GM12878 (cell line): ENCODE data around the gene PLEKHO1.

Experiments
- SMAD1 ChIP-seq: fragments of 450-650 bp; IDR thresholded peaks from 2 replicates; pipeline ENCODE4 v1.6.1; 2018; ENCODE audit warnings: mild to moderate bottlenecking, low read depth; ENCODE audit not compliant: partially characterized antibody
- SPI1 ChIP-seq: IDR thresholded peaks from 2 replicates; pipeline ENCODE4 v1.6.1; 2011; ENCODE audit warnings: low read depth, mild to moderate bottlenecking, low read length, moderate library complexity, borderline replicate concordance; ENCODE audit not compliant: insufficient read depth
- TF ChIP-seq, protein P1 (sequence below), 3 experiments: IDR thresholded peaks in 2 of 3; conservative IDR thresholded peaks in 1 of 3; 2 replicates each; pipeline ENCODE4 v1.5.1; 2011; ENCODE audit warnings: low read depth in 3 of 3, low read length in 3 of 3, mild to moderate bottlenecking in 3 of 3, control low read depth in 2 of 3, moderate library complexity in 2 of 3, inconsistent platforms in 1 of 3, mixed read lengths in 1 of 3; ENCODE audit not compliant: control insufficient read depth in 2 of 3, insufficient read depth in 1 of 3; ENCODE audit errors: extremely low read depth in 1 of 3

DNA sequence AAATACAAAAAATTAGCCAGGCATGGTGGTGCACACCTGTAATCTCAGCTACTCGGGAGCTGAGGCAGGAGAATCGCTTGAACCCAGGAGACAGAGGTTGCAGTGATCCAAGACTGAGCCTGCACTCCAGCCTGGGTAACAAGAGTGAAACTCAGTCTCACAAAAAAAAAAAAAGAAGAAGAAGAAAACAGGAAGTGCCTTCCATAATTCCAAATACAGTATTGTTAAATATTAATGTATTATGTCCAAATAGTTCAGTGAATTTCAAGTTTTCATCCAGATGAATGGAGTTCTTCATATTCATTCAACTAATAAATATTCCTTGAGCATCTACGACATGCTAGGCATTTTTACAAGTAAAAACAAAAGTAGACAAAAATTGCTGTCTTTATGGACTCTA, 33.3 kb downstream of the PLEKHO1 start:
- TF ChIP-seq, protein P1, sequence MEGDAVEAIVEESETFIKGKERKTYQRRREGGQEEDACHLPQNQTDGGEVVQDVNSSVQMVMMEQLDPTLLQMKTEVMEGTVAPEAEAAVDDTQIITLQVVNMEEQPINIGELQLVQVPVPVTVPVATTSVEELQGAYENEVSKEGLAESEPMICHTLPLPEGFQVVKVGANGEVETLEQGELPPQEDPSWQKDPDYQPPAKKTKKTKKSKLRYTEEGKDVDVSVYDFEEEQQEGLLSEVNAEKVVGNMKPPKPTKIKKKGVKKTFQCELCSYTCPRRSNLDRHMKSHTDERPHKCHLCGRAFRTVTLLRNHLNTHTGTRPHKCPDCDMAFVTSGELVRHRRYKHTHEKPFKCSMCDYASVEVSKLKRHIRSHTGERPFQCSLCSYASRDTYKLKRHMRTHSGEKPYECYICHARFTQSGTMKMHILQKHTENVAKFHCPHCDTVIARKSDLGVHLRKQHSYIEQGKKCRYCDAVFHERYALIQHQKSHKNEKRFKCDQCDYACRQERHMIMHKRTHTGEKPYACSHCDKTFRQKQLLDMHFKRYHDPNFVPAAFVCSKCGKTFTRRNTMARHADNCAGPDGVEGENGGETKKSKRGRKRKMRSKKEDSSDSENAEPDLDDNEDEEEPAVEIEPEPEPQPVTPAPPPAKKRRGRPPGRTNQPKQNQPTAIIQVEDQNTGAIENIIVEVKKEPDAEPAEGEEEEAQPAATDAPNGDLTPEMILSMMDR (IDR thresholded peaks at IDR 0.05 in 2 of 3, conservative IDR thresholded peaks at IDR 0.05 in 1 of 3; ENCODE audit: control insufficient read depth in 2 of 3, extremely low read depth in 1 of 3, insufficient read depth in 1 of 3, low read depth in 3 of 3, low read length in 3 of 3): no peak
- TF ChIP-seq SPI1 (peak; percentile 9; the same call in 1 of the 2 replicates), SMAD1 (no peak)
